ENCODE measurements around the gene FANCE.

FANCE gene

DNA sequence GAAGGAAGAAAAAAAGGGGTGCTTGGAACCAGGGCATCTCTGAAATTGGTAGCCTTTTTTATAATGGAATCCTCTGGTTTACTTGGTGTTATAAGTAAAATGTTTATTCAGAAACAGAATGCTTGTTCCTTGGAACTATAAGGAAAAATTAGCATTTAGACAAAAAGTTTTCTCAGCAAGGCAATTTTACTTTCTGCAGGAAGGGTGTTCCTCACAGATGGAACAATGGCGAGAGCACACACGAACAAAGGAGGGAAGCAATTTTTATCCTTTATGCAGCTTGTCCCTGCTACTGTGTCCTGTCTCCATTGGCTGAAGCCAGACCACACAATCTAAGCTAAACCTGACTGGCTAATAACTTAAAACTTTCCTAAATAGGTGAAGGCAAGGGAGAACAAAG lies 22.7 kb upstream of the FANCE start:
- TF ChIP-seq FOXP2 (optimal IDR thresholded peaks at IDR 0.05; ENCODE audit: borderline replicate concordance, extremely low read depth, extremely low read length, insufficient read depth) (no peak), TAF1 (IDR thresholded peaks at IDR 0.05; ENCODE audit: borderline replicate concordance, insufficient read depth, low read length) (no peak), SIN3A (IDR thresholded peaks at IDR 0.05; ENCODE audit: borderline replicate concordance, insufficient read depth, low read length) (no peak), POLR2AphosphoS5 (IDR thresholded peaks at IDR 0.05; ENCODE audit: low read depth, low read length) (no peak)
- TF ChIP-seq, protein P1, sequence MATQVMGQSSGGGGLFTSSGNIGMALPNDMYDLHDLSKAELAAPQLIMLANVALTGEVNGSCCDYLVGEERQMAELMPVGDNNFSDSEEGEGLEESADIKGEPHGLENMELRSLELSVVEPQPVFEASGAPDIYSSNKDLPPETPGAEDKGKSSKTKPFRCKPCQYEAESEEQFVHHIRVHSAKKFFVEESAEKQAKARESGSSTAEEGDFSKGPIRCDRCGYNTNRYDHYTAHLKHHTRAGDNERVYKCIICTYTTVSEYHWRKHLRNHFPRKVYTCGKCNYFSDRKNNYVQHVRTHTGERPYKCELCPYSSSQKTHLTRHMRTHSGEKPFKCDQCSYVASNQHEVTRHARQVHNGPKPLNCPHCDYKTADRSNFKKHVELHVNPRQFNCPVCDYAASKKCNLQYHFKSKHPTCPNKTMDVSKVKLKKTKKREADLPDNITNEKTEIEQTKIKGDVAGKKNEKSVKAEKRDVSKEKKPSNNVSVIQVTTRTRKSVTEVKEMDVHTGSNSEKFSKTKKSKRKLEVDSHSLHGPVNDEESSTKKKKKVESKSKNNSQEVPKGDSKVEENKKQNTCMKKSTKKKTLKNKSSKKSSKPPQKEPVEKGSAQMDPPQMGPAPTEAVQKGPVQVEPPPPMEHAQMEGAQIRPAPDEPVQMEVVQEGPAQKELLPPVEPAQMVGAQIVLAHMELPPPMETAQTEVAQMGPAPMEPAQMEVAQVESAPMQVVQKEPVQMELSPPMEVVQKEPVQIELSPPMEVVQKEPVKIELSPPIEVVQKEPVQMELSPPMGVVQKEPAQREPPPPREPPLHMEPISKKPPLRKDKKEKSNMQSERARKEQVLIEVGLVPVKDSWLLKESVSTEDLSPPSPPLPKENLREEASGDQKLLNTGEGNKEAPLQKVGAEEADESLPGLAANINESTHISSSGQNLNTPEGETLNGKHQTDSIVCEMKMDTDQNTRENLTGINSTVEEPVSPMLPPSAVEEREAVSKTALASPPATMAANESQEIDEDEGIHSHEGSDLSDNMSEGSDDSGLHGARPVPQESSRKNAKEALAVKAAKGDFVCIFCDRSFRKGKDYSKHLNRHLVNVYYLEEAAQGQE (IDR thresholded peaks at IDR 0.05; ENCODE audit: insufficient read depth in 1 of 2, low read depth in 2 of 2, low read length in 2 of 2), result no peak

DNA sequence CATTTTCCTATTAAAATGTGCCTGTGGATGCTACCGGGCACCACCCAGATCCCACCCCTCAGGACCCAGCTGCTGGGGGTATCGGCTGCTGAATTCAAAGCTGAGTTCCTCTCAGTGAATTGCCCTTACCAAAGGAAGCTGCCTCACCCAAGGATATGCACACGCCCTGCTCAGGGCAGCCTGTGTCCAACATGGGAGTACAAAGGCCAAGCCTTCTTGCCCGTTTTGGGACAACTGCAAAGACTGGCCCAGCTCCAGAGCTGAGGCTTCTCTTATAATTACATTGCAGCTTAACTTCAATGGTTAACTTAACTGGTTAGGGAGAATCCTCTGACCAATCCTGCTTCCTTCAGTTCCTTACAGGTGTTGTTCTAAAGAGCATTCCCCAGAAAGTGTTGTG lies 19.8 kb upstream of the FANCE start:
- TF ChIP-seq POLR2AphosphoS5 (IDR thresholded peaks at IDR 0.05; ENCODE audit: low read depth, low read length) (no peak), SIN3A (IDR thresholded peaks at IDR 0.05; ENCODE audit: borderline replicate concordance, insufficient read depth, low read length) (no peak), TAF1 (IDR thresholded peaks at IDR 0.05; ENCODE audit: borderline replicate concordance, insufficient read depth, low read length) (no peak), FOXP2 (optimal IDR thresholded peaks at IDR 0.05; ENCODE audit: borderline replicate concordance, extremely low read depth, extremely low read length, insufficient read depth) (no peak)
- TF ChIP-seq, protein P1 (IDR thresholded peaks at IDR 0.05; ENCODE audit: insufficient read depth in 1 of 2, low read depth in 2 of 2, low read length in 2 of 2), result no peak

DNA sequence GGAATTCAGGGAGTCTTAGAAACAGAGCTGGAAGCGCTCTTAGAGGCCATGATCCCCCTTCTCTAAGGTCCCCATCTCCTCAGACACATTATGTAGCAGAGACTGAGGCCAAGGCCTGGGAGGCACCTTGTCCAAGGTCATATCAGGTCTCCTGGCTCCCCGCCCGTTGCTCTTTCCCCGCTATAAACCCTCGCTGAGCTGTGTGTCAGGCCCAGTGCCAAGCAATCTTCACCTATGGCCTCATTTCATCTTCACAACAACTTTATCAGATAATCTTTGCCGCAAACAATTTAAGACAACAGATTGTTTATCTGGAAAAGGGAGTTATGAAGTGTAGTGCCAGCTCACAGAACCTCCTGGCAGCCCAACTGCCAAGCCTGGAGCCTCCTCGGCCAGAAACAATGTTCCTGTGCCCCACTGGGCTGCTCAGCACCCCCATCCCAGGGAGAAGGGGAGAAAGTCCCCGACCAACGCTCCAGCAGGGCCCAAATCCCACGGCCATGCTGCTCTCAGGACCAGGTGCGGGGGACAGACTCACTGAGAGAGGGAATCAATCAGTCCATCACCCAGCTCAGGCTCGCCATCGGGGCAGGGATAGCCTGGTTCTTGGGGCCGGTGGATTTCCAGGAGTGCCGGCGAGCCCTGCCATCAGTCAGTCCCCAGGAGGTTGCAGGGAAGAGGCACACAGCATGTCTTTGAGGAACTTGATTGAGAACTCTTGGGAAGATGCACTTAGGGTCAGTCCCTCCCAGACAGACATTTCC lies 16.9 kb upstream of the FANCE start:
- TF ChIP-seq SIN3A (IDR thresholded peaks at IDR 0.05; ENCODE audit: borderline replicate concordance, insufficient read depth, low read length) (no peak), TAF1 (IDR thresholded peaks at IDR 0.05; ENCODE audit: borderline replicate concordance, insufficient read depth, low read length) (no peak), FOXP2 (optimal IDR thresholded peaks at IDR 0.05; ENCODE audit: borderline replicate concordance, extremely low read depth, extremely low read length, insufficient read depth) (no peak), POLR2AphosphoS5 (IDR thresholded peaks at IDR 0.05; ENCODE audit: low read depth, low read length) (no peak)
- TF ChIP-seq, protein P1 (IDR thresholded peaks at IDR 0.05; ENCODE audit: insufficient read depth in 1 of 2, low read depth in 2 of 2, low read length in 2 of 2), result no peak

DNA sequence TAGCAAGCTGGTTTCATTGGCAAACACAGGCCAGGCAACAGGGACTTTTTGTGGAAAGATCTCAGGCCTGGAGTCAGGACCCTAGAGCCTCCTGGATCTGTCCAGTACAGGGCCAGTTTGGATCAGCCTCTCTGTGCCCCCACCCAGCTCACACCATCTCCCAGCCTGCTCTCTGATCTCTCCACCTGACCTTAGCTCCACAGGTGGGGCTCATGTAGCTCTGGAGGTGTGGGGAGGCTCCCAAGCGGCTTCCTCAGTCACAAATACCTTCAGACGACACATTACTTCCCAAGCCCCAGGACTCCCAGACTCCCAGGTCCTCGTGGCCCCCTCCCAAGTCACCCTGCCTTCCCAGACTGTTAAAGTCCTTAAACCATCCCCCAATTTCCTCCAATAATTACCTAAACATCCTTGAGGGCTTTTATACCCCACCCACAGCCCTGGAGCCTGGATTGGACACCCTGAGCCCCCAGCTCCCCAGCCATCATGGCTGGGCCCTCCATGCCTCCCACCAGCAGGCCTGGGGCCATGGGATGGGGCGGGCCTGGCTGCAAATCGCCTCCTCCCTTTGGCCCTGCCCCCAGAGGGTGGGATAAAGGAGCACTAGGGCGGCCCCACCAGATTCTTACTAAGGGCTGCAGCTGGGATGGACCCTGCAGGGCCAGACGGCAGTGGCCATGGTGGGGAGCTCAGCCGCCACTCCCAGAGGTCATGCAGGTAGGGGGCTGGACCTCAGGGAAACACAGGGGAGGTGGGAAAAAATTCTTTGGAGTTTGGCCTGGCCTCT lies 15.9 kb upstream of the FANCE start:
- TF ChIP-seq SIN3A (IDR thresholded peaks at IDR 0.05; ENCODE audit: borderline replicate concordance, insufficient read depth, low read length), result no peak
- no peak for TF ChIP-seq FOXP2 (optimal IDR thresholded peaks at IDR 0.05; ENCODE audit: borderline replicate concordance, extremely low read depth, extremely low read length, insufficient read depth)
- TF ChIP-seq POLR2AphosphoS5 (IDR thresholded peaks at IDR 0.05; ENCODE audit: low read depth, low read length), result no peak
- TF ChIP-seq, protein P1 (IDR thresholded peaks at IDR 0.05; ENCODE audit: insufficient read depth in 1 of 2, low read depth in 2 of 2, low read length in 2 of 2), result no peak
- TF ChIP-seq TAF1 (IDR thresholded peaks at IDR 0.05; ENCODE audit: borderline replicate concordance, insufficient read depth, low read length), result no peak
